ENCODE measurements around the gene TMEM203. TPM values are rescaled to one million over a fixed set of nuclear protein-coding genes. Genes with fewer than 3 reads are reported as not detected.

The TMEM203 gene
- total and polyA plus RNA-seq, 2 of the 13 experiments (the other 11 are each of a cell fraction or from before 2014, with no cell fraction given), result 23.4 to 36.7 TPM

GRCh38 chr9:137241490-137242268, 36.2 kb upstream of the TMEM203 start:
- in situ Hi-C loops (cut with HindIII; ENCODE audit: extremely low pct_ligation_motif_present, low pct_unique_long_range_greater_than_20kb), result no loop called here
- no TSS peak for BruUV-seq (replicated peaks)
- peak; percentile 54 for DNase-seq (ENCODE audit: low spot score)
- peak overlapping the region; percentile 89 to 94 (median 94) for H3K4me3 ChIP-seq (replicated peaks in 1 of 3; ENCODE audit: insufficient read depth in 1 of 3, low read depth in 2 of 3, low read length in 3 of 3)
- peak; percentile 14 for ATAC-seq
- no peaks in the 10 kb centered on the region for H3K9me3 ChIP-seq (ENCODE audit: low read length)
- peaks cover 36% of the 10 kb centered on the region for H3K79me2 ChIP-seq (ENCODE audit: insufficient read depth, low read length)
- no CpG with 5 or more reads among the region's 83 CpGs for WGBS (ENCODE audit: low lambda C conversion rate)
- H3K36me3 ChIP-seq (replicated peaks in 1 of 2; ENCODE audit: control insufficient read depth in 1 of 2, insufficient read depth in 2 of 2, low read length in 2 of 2), result peaks cover 4 to 19% of the 10 kb centered on the region in 2 experiments; a peak in 4 of 5 replicates
- intact Hi-C loops (cut with micrococcal nuclease; ENCODE audit: unreplicated experiment), result no loop called here
- POLR2A ChIA-PET, result interaction anchor here (0.9 to 7.7 kb wide), 36 partner anchors 12 to 339 kb away, joined by 3 to 317 read pairs (median 6); partner anchors contain the start of genes ENTPD8, MAN1B1, NELFB and RNF208
- no peak overlapping the region for H2AFZ ChIP-seq (ENCODE audit: low read length)
- H4K20me1 ChIP-seq (ENCODE audit: insufficient read depth, low read length), result peaks cover 27% of the 10 kb centered on the region
- no peak for FAIRE-seq
- H3K9ac ChIP-seq (ENCODE audit: insufficient read depth, low read depth, low read length), result peak overlapping the region; percentile 92
- peaks cover 0 to under 1% of the 10 kb centered on the region in 2 experiments; a peak in 1 of 5 replicates for H3K27me3 ChIP-seq (ENCODE audit: control insufficient read depth in 1 of 2, insufficient read depth in 2 of 2, low read length in 2 of 2)
- H3K4me2 ChIP-seq (ENCODE audit: low read depth, low read length), result peak overlapping the region; percentile 99
- CTCF ChIA-PET (ENCODE audit: low intra/inter-chr PET ratio, low total read pairs), result no interaction called here
- peak overlapping the region; percentile 91 for H3K27ac ChIP-seq (ENCODE audit: extremely low read length, insufficient read depth, low read length)
- peaks cover 64% of the 10 kb centered on the region for H3K4me1 ChIP-seq (ENCODE audit: insufficient read depth, low read length)
- TF ChIP-seq GRHL1 (CRISPR knock-in tag; conservative IDR thresholded peaks at IDR 0.05) (no peak), ZNF782 (CRISPR knock-in tag; IDR thresholded peaks at IDR 0.05; ENCODE audit: borderline replicate concordance) (peak; percentile 25; the same call in 1 of the 2 replicates), ZNF331 (CRISPR knock-in tag; IDR thresholded peaks at IDR 0.05) (0 out of 2 replicates have a peak, but pooled peaks have one; percentile 24), SNAPC5 (CRISPR knock-in tag; IDR thresholded peaks at IDR 0.05; ENCODE audit: borderline replicate concordance) (no peak), MAZ (IDR thresholded peaks at IDR 0.05; ENCODE audit: borderline replicate concordance, low read depth, low read length) (no peak), MAZ (CRISPR knock-in tag; IDR thresholded peaks at IDR 0.05; ENCODE audit: low read depth) (no peak), ZNF256 (CRISPR knock-in tag; conservative IDR thresholded peaks at IDR 0.05) (no peak), ZFY (CRISPR knock-in tag; IDR thresholded peaks at IDR 0.05) (peak; percentile 54; the same call in 1 of the 2 replicates), ZFP36 (IDR thresholded peaks at IDR 0.05; ENCODE audit: borderline replicate concordance, low read depth, low read length, partially characterized antibody) (no peak), ZNF710 (CRISPR knock-in tag; IDR thresholded peaks at IDR 0.05; ENCODE audit: borderline replicate concordance) (peak; percentile 14), GMEB2 (CRISPR knock-in tag; IDR thresholded peaks at IDR 0.05; ENCODE audit: low read depth) (no peak), PHF21A (CRISPR knock-in tag; IDR thresholded peaks at IDR 0.05) (peak; percentile 74), PHF5A (CRISPR knock-in tag; IDR thresholded peaks at IDR 0.05; ENCODE audit: low read depth, unreplicated experiment) (no peak), ZNF33A (CRISPR knock-in tag; IDR thresholded peaks at IDR 0.05; ENCODE audit: borderline replicate concordance) (no peak), THRA (CRISPR knock-in tag; IDR thresholded peaks at IDR 0.05; ENCODE audit: borderline replicate concordance) (peak; percentile 49; the same call in 1 of the 2 replicates), ZNF674 (CRISPR knock-in tag; IDR thresholded peaks at IDR 0.05; ENCODE audit: low read depth) (no peak)
